Naive thymus-derived CD8-positive, alpha-beta T cell (primary cell): ENCODE measurements around the gene AFF3. TPM values are rescaled to one million over a fixed set of nuclear protein-coding genes. Genes with fewer than 3 reads are reported as not detected.

ENCODE experiments used
- ATAC-seq, 2 donors: fragments of 150-1000 bp; cut with Tn5 transposase in 1 of 2; sonication (Bioruptor Pico), chemical (Tn5 transposase) in 1 of 2; 1 replicate in 1 of 2; 2 replicates in 1 of 2; pipeline ENCODE4 v1.10.0; 2021; ENCODE audit warnings: mild to moderate bottlenecking in 2 of 2, moderate library complexity in 2 of 2
- POLR2A ChIA-PET: fragments of 350-600 bp; sonication (Branson Sonifier 250); formaldehyde crosslinking; loops from one replicate; lab custom pipeline; 2021; ENCODE audit warnings: antibody characterized with exemption; lab: Charles Lee
- DNase-seq, 10 donors: peaks; one replicate each; pipeline versions ENCODE4 v3.0.0 to v3.0.0-alpha.2; 2020 to 2022
- H3K27ac Mint-ChIP-seq, 10 donors: one replicate each; pipeline ENCODE4 v1.8.0; 2020 to 2022; ENCODE audit warnings: mild to moderate bottlenecking in 10 of 10, mixed read lengths in 10 of 10, moderate library complexity in 4 of 10, inconsistent platforms in 1 of 10
- H3K27me3 Mint-ChIP-seq, 5 donors: one replicate each; pipeline ENCODE4 v1.8.0; 2021 to 2022; ENCODE audit warnings: mixed read lengths in 5 of 5
- H3K36me3 Mint-ChIP-seq, 3 donors: one replicate each; pipeline ENCODE4 v1.8.0; 2020 to 2022; ENCODE audit warnings: mixed read lengths in 3 of 3, mild to moderate bottlenecking in 2 of 3, inconsistent platforms in 1 of 3
- H3K4me1 Mint-ChIP-seq, 4 donors: one replicate each; pipeline ENCODE4 v1.8.0; 2021 to 2022; ENCODE audit warnings: mixed read lengths in 4 of 4
- H3K4me3 Mint-ChIP-seq, 10 donors: one replicate each; pipeline ENCODE4 v1.8.0; 2020 to 2022; ENCODE audit warnings: mild to moderate bottlenecking in 10 of 10, mixed read lengths in 10 of 10, moderate library complexity in 6 of 10, inconsistent platforms in 1 of 10
- H3K9me3 Mint-ChIP-seq, 9 donors: one replicate each; pipeline ENCODE4 v1.8.0; 2020 to 2022; ENCODE audit warnings: mixed read lengths in 9 of 9, mild to moderate bottlenecking in 3 of 9, inconsistent platforms in 1 of 9, moderate library complexity in 1 of 9
- polyA plus RNA-seq, 3 donors: library from polyadenylated mRNA; unstranded; fragments of 300-500 nt; fragmentation: Illumina TruSeq; gene quantifications; one replicate each; pipeline ENCODE4 v1.2.3, GENCODE V29; 2021
- total RNA-seq, 8 experiments: library from RNA in 2 of 8; stranded (reverse) in 2 of 8; gene quantifications; one replicate each; pipeline ENCODE4 v1.2.3 and lab custom pipeline; 2021 to 2026

AFF3 gene
- total and polyA plus RNA-seq, 5 experiments from 2014 or later, result 0.50 to 11.9 (median 2.8) TPM

DNA sequence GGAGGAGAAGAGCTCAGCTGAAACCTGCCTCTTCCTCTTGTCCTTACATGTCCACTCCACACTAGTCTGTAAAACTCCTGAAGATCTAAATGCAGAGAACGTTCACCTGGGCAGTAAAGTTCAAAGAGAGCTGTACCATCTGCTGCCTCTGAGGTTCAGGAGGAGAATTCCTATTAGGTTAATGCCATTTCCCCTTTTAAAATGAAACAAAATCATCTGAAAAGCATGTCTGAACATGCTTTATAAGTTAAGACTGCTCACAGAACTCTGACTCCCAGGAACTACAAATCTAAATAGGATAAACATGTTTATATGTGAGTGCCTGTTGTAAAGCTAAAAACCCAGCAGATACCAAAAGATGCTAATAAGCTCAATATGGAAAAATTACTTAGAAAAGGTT lies 164.4 kb downstream of the AFF3 start:
- POLR2A ChIA-PET, result no interaction called here
- Mint-ChIP-seq H3K36me3 (no peaks in the 10 kb centered on the region), H3K4me3 (no peak overlapping the region), H3K9me3 (no peaks in the 10 kb centered on the region), H3K27ac (no peak overlapping the region), H3K27me3 (no peaks in the 10 kb centered on the region), H3K4me1 (no peaks in the 10 kb centered on the region)
- ATAC-seq (no peak), DNase-seq (no peak)

DNA sequence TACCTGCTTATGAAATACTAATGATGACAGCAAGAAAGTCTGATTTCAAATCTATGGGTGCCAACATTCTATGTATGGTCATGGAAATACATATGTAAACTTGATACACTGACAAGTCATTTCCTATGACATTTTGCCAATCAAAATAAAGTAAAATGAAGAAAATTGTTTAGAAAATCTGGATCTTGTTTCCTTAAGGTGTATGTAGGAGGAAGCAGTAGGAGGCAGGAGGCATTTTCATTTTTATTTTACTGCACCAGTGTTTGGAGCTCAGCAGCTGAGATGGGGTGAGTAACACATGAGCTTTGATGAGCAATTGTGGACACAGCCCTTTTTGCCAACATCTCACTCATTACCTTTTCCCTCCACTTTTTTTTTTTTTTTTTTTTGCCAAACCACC lies 167.0 kb downstream of the AFF3 start:
- Mint-ChIP-seq H3K9me3 (no peaks in the 10 kb centered on the region), H3K4me3 (no peak overlapping the region), H3K27me3 (peaks cover 0 to 9% (median 3%) of the 10 kb centered on the region in 5 donors), H3K36me3 (no peaks in the 10 kb centered on the region), H3K27ac (no peak overlapping the region), H3K4me1 (peaks cover 0 to 2% (median 0%) of the 10 kb centered on the region in 4 donors)
- no peak for ATAC-seq
- POLR2A ChIA-PET, result no interaction called here
- DNase-seq, result no peak

DNA sequence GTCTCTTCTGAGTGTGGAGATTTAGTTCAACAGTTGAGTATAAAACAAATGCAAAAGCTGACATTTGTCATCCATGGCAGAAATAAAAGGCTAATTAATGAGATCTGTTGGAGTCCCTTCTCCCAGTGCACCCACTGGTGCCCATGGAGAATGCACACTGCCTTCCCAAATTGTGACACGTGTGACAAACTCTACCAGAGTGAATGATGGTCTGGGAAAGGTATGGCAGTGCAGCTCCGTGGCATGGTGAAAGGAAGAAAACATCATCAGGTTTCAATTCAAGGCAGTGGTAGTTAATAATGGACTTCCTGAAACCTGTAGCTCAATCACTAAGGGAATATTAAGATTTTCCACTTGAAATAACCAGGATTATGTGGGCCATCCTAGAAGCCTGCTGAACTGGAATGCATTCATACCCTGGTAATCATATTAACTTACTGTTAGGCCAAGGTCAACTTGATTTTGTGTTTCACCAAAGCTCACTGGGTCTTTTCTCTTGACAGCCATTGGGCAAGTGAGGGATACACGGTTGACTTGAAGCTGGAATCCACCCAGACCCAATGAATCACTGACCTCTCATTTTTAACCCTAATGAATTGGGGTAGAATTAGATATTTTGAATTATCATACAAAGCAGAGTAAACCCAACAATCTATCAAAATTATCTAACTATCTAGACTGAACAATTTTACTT lies 167.6 kb downstream of the AFF3 start:
- DNase-seq (no peak), ATAC-seq (no peak)
- H3K4me3 Mint-ChIP-seq, result no peak overlapping the region
- POLR2A ChIA-PET, result no interaction called here
- peaks cover 0 to 9% (median 3%) of the 10 kb centered on the region in 5 donors for H3K27me3 Mint-ChIP-seq
- H3K27ac Mint-ChIP-seq, result no peak overlapping the region
- H3K4me1 Mint-ChIP-seq, result peaks cover 0 to 2% (median 0%) of the 10 kb centered on the region in 4 donors
- H3K9me3 Mint-ChIP-seq, result no peaks in the 10 kb centered on the region
- no peaks in the 10 kb centered on the region for H3K36me3 Mint-ChIP-seq

DNA sequence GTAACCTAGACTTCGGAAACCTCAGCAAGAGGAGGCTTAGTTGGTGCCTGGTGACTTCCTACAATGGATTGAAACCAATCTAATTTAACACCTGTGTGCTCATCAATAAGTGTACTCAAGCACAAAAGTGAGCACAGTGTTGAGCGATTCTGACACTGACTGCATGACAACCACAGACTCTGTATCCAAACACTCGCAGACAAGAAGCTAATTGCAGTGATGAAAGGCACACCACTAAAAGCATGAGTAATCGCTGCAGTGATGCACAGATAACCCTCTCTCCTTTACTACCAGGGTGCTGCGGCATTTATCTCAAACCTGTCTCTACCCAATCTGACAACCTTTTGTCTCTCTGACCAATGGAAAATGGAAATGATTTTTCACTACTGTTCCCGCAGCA lies 168.1 kb downstream of the AFF3 start:
- no peaks in the 10 kb centered on the region for H3K36me3 Mint-ChIP-seq
- no peaks in the 10 kb centered on the region for H3K9me3 Mint-ChIP-seq
- ATAC-seq (no peak), DNase-seq (no peak)
- H3K4me3 Mint-ChIP-seq, result no peak overlapping the region
- peaks cover 0 to 9% (median 3%) of the 10 kb centered on the region in 5 donors for H3K27me3 Mint-ChIP-seq
- peaks cover 0 to 2% (median 0%) of the 10 kb centered on the region in 4 donors for H3K4me1 Mint-ChIP-seq
- POLR2A ChIA-PET, result no interaction called here
- H3K27ac Mint-ChIP-seq, result no peak overlapping the region

DNA sequence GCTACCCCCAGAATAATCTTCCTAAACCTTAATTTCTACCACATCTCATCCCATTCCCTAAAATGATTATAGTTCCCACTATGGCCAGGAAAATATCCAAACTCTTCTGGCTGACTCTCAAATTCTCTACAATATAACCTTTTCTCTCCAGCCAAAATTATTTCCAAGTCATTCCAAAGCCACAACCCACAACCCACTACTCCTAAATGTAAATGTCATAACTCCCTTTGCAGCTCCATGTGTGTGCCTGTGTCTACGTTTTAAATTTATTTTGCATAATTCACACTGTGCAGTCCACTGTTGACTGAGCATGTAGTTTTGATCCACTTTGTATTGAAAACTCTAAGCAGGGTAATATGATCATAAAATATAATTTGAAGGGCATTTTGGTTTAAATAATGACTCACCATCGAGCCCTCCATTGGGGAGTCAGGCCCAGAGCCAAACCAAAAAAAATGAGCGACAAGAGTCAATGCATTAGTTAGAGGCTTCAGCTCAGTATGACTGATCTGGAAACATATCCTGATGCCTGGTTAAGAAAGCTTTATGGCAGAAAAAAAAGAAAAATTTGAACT lies 171.0 kb downstream of the AFF3 start:
- ATAC-seq (no peak), DNase-seq (no peak)
- H3K36me3 Mint-ChIP-seq, result no peaks in the 10 kb centered on the region
- H3K4me1 Mint-ChIP-seq, result peaks cover 0 to 2% (median 0%) of the 10 kb centered on the region in 4 donors
- H3K4me3 Mint-ChIP-seq, result no peak overlapping the region
- POLR2A ChIA-PET, result no interaction called here
- no peak overlapping the region for H3K27ac Mint-ChIP-seq
- H3K9me3 Mint-ChIP-seq, result peaks cover 0 to 2% (median 0%) of the 10 kb centered on the region in 9 donors
- H3K27me3 Mint-ChIP-seq, result peaks cover 0 to 9% (median 3%) of the 10 kb centered on the region in 5 donors

DNA sequence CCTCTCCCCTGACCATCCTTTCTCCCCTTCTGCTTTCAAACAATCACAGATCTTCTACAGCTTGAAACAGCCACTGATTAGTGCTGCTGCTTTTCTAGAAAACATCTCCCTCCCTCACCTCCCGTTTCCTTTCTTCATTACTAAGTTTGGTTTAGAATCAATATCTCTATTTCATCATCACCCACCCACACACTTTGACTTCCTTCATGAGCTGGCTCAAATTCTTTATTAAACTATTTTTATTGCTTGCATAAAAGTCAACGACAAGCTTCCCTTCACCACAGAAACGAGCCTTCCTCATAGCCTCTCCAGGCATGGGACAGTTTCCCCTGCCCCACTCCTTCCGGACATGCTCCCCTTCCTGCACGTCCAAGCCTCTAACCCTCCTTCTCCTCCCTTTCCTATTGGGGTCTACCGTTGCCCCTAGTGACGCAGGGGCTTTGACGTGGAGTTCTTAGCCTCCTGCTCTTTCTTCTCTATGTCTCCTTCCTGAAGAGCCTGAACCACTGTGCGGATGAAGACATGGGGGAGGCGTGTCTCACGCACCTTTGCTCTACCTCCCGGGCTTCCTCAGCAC lies 172.0 kb downstream of the AFF3 start:
- DNase-seq (no peak), ATAC-seq (no peak)
- POLR2A ChIA-PET, result no interaction called here
- Mint-ChIP-seq H3K27me3 (peaks cover 0 to 9% (median 3%) of the 10 kb centered on the region in 5 donors), H3K4me1 (peaks cover 0 to 2% (median 0%) of the 10 kb centered on the region in 4 donors), H3K36me3 (no peaks in the 10 kb centered on the region), H3K4me3 (no peak overlapping the region), H3K27ac (no peak overlapping the region), H3K9me3 (peaks cover 0 to 2% (median 0%) of the 10 kb centered on the region in 9 donors)

DNA sequence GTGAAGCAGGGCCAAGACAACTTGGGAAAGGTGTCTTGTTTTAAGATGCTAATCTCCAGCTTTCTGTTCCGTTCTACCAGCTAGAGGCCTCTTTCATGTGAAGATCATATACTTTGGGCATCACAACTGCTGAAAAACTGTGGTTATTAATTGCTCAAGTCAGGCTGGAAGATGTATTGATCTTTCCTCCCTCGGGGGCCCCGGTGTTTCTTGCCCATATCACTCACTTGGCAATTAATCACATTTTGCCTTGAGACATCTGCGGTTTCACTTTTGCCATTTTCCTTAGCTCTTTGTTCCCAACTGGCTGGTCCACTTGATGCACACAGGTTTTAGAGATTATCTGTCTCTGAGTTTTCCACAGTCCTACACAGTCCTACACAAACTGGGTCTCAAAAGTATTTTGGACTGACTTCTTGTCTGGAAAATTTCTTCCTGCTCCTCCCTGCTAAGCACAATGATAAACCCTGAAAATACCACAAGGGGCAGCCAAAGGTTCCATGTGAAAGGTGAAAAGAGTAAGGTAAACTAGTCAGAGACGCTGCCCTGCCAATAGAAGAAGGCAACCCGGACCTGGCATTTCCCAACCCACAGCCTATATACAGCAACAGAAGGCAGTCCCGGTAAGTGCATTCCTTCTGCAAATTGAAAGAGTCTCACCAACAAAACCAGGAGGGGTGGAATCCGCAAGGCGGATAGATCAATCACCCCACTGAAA lies 181.0 kb downstream of the AFF3 start:
- Mint-ChIP-seq H3K36me3 (no peaks in the 10 kb centered on the region), H3K9me3 (no peaks in the 10 kb centered on the region), H3K27ac (no peak overlapping the region), H3K4me3 (no peak overlapping the region), H3K27me3 (no peaks in the 10 kb centered on the region), H3K4me1 (peaks cover 0 to 5% (median 0%) of the 10 kb centered on the region in 4 donors)
- DNase-seq, result no peak
- POLR2A ChIA-PET, result no interaction called here
- no peak for ATAC-seq

DNA sequence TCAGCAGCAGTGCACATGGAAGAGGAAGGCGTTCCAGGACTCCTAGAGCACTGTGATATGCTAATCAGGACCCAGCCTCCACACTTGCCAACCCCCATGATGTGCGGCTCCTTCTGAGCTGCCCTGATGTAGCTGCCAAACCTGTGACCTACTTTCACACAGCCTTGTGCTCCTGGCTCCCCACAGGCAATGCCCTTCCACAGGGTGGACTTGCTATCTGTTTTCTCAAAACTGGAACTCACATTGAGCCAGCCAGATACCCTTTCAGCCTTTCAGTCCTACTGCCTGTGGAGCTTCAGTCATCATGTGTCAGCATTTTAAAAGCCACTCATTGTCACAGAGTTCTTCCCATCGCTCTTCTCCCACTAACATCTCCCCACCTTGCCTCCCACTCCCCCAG lies 181.6 kb downstream of the AFF3 start:
- POLR2A ChIA-PET, result no interaction called here
- no peaks in the 10 kb centered on the region for H3K9me3 Mint-ChIP-seq
- H3K4me1 Mint-ChIP-seq, result peaks cover 0 to 5% (median 0%) of the 10 kb centered on the region in 4 donors
- H3K36me3 Mint-ChIP-seq, result no peaks in the 10 kb centered on the region
- no peak overlapping the region for H3K4me3 Mint-ChIP-seq
- no peak for ATAC-seq
- no peak for DNase-seq
- no peaks in the 10 kb centered on the region for H3K27me3 Mint-ChIP-seq
- H3K27ac Mint-ChIP-seq, result no peak overlapping the region

DNA sequence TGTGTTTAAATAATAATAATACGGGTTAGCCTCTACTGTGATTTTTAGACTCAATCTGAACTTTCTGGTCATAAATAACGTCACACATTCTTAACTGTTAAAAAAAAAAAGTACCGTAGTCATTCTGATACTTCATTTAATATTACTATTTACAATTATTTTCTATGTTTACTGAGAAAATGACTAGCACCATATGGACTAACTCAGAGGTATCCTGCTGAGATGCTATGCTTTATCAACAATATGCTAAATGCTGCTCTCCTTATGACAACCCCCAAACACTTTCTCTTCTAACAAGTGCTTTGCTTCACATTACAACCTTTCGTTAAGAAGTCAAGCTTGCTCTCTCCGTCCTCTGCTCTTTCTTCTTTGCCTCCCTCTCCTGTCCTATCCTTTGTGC lies 182.1 kb downstream of the AFF3 start:
- POLR2A ChIA-PET, result no interaction called here
- Mint-ChIP-seq H3K4me3 (no peak overlapping the region), H3K9me3 (no peaks in the 10 kb centered on the region), H3K27me3 (no peaks in the 10 kb centered on the region), H3K4me1 (peaks cover 0 to 5% (median 0%) of the 10 kb centered on the region in 4 donors), H3K36me3 (no peaks in the 10 kb centered on the region), H3K27ac (no peak overlapping the region)
- no peak for ATAC-seq
- no peak for DNase-seq

DNA sequence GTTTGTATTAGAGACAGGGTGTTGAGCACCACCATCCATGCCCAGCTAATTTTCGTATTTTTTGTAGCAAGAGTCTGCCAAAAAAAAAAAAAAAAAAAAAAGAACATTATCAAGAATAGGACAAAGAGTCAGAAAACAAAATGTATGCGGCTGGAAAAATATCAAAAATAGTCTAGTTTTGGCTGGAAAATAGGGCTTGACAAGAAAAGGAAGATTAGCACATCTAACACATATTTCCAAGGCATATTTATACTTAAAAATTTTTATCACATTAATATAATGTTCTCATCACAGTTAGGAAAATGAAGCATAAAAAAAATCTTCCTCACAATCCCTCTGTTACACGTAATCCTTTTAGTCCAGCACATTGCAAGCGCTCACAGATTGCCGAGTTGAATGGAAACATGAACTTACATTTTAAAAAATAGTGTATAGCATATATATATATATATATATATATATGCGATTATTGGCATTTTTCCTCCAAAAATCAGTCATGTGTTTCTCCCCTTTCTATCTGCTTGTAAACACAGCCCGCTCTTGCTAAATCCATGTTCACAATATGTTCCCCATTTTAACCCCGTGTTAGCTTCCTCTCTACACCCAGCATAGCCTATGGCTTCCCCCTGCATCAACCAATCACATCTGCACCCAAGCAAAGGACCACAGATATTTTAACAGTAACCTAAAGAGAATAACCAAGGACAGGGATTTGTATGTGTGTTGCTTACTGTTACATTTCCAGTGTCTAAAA lies 183.0 kb downstream of the AFF3 start:
- no peak overlapping the region for H3K4me3 Mint-ChIP-seq
- H3K9me3 Mint-ChIP-seq, result no peaks in the 10 kb centered on the region
- no peak overlapping the region for H3K27ac Mint-ChIP-seq
- DNase-seq, result no peak
- H3K4me1 Mint-ChIP-seq, result peaks cover 0 to 5% (median 0%) of the 10 kb centered on the region in 4 donors
- ATAC-seq, result no peak
- H3K27me3 Mint-ChIP-seq, result no peaks in the 10 kb centered on the region
- no peaks in the 10 kb centered on the region for H3K36me3 Mint-ChIP-seq
- POLR2A ChIA-PET, result interaction anchor here (0.7 kb wide), 1 partner anchor 42 kb away, joined by 3 read pairs; no protein-coding TSS in a partner anchor

DNA sequence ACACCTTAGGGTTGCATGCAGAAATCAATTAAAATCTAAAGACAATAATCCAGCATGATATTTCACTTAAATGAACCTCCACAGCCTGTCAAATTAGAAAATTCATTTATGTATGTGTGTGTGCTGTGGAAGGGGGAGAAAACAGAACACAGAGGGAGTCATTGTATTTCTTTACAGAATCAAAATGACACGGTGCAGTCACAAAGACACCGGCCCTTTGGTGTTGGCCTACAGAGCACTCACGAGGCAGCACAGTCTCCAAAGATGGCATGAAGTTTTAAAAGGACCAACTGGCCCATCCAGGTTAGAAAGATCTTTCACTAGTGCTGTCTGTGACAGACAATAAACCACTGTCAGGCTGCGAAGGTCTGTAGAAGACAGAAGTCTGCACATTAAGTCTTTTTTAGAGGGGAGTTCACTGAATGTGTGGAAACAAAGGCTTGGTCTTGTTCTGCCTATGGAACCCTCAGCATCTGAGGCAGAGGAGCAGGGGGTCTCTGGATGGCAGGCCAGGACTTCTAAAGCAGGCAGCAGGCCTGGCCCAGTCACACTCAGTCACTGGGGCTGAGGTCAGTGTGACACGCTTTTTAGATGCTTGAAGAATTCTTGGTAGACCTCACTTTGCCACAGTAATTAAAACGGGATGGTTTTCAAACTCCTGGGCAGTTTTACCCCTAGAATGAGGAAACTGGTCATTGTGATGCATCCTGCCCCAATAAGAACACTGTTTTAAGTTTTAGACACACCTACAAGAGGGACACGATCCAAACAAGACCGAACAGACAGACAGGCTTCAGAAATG lies 184.9 kb downstream of the AFF3 start:
- Mint-ChIP-seq H3K36me3 (peaks cover 0 to 6% (median 0%) of the 10 kb centered on the region in 3 donors), H3K27ac (no peak overlapping the region), H3K4me1 (peaks cover 0 to 5% (median 0%) of the 10 kb centered on the region in 4 donors), H3K4me3 (no peak overlapping the region), H3K9me3 (peaks cover 0 to 2% (median 0%) of the 10 kb centered on the region in 9 donors), H3K27me3 (no peaks in the 10 kb centered on the region)
- POLR2A ChIA-PET, result no interaction called here
- ATAC-seq (no peak), DNase-seq (no peak)
